HG03025 (cell line): ENCODE measurements around the gene PNPLA3.
A peak's percentile ranks its signal among the peaks of the same experiment; 100 is the strongest.

ENCODE experiments used
- ATAC-seq: cut with Tn5 transposase; IDR thresholded peaks from one replicate; pipeline ENCODE4 v1.9.1; 2021; ENCODE audit warnings: mild to moderate bottlenecking, moderate library complexity; ENCODE audit not compliant: unreplicated experiment, low FRiP score

Gene PNPLA3

DNA sequence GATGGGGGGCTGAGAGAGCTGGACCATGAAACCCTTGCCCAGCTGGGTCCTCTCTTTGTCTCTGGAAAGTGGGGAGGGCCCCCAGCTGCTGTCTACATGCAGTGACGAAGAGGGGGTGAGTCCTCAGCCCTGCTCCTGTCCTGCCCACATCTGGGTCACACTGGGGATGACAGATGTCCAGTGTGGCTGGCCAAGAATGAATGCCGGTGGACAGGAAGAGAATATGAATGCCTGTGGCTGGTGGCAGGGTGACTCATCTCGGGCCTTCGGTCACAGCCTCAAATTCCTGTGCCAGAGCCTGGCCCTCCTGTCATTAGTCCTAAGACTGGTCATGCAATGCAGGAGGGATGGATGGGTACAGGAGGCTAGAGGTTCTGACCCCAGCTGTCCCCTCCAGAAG is 2.2 kb upstream of the PNPLA3 start:
- ATAC-seq: no peak

DNA sequence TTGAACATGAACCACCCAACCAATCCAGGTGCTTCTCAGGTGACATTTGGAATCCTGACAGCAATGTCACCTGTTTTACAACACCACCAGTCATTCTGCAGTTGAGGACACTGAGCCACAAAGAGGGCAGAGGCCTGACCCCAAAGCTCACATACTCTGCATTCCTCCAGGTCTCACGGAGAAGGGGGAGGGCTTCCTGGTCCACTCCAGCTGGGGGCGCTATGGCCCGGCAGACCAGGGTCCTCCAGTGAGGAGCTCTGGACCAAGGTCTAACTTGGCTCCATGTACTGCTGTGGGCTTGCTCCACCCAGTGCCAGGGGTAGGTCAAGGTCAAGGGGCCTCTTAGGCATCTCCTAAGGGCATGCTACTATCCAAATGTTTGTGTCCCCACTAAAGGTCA is 1.5 kb upstream of the PNPLA3 start:
- no peak for ATAC-seq

DNA sequence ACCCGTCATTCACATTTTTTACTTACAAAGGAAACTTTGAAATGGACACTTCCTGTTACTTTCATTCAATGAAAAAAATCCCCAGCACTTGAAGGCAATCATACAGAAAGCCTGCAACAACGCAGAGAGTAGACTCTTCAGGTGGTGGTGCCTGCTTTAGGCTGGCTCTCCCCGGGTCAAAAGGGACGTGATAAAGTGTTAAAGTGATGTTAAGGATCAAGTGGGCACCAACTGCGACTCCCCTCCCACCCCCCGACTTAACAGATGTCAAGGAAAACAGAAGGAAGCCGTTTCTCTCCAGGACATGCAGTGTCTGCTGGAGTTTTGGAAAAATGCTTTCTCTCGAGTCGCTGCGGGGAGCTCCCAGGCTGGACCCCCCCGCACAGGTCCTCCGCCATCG is 414 bp upstream of the PNPLA3 start:
- no peak for ATAC-seq

DNA sequence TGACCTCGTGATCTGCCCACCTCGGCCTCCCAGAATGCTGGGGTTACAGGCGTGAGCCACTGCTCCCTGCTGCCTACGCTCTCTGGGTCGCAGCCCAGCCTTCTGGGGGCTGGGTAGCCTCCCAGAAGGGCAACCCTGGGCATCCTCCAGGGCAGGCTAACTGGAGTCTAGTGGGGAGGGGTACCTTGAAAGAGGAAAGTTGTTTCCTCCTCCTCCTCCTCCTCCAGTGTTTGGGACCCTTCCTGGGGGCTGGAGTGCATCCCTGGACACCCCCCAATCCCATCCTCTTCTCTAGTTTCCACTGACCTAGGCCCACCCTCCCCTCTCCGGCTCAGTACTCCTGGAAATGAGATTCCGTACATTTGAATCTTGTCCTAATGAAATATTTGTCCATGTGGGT is 1.3 kb downstream of the PNPLA3 start:
- ATAC-seq: no peak

DNA sequence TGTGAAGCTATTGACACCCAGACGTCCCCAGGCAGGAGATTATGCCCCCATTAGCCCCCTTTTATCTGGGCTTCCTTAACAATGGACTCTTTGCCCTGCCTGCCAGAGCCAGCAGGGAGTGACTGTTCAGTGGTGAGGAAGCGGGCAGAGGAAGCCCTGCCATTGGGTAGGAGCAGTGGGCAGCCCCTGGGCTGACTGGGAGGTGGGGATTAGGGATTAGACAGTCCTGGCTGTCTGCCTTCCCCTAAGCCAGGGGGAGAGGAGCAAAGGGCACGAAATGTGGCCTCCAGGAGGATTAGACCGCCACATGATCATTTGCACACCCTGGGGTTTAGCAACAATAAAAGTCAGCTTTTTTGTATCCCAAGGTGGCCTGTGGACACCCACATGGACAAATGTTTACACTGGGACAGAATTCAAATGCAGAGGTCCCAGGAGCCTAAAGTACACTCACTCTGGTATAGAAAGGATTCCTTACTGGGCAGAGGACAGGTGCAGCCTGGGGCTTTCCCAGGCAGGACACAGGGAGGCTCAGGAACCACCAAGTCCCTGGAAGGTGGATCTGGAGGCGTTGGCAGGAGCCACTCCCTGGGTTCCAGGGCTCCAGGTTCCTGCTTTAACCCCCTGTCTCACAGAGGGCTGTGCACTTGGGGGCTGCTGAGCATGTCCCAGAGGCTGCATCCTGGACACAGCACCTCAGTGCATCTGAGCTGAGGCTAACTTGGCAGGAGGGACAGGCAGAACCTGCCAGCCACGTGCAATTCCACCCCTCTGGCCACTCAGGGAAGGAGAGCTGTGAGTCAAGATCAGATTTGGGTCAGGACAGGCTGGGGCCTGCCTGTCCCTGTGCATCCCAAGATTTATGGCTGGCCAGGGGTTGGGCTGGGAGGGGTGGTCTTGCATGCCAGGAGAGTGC is 2.1 kb downstream of the PNPLA3 start:
- no peak for ATAC-seq

DNA sequence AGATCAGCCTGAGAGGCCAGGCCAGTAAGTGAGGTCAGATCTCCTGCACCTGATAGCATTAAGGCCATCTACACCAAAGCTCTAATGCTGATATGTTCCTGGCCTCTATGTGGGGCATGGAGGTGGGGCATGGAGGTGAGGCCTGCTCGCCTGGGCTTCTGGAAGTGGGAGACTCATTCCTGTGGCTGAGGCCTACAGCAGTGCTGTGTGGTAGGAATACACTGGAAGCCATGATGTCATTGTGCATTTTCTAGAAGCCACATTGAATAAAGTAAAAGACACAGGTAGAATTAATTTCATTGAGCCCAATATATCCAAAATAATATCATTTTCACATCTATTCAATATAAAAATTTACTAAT is 2.7 kb downstream of the PNPLA3 start:
- ATAC-seq: no peak

DNA sequence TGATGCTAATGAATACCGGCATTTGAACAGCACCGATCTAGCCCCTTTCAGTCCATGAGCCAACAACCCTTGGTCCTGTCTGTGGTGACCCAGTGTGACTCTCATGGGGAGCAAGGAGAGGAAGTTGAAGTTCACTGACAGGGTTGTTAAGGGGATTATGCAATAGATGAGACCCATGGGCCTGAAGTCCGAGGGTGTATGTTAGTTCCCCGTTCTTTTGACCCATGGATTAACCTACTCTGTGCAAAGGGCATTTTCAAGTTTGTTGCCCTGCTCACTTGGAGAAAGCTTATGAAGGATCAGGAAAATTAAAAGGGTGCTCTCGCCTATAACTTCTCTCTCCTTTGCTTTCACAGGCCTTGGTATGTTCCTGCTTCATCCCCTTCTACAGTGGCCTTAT is 4.9 kb downstream of the PNPLA3 start:
- no peak for ATAC-seq

DNA sequence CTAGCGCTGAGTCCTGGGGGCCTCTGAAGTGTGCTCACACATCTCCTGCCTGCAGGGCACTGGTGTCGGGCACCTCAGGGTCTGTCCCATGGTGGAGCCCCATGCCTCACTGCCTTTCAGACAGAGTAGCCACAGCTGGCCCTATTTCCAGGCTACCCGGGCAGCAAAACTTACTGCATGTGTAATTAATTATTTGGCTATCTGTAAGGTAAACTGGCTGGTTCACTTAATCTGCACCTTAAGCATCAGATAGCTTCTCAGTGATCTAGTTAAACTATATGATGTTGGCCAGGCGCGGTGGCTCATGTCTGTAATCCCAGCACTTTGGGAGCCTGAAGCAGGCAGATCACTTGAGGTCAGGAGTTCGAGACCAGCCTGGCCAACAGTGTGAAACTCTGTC is 5.3 kb downstream of the PNPLA3 start:
- ATAC-seq: no peak

DNA sequence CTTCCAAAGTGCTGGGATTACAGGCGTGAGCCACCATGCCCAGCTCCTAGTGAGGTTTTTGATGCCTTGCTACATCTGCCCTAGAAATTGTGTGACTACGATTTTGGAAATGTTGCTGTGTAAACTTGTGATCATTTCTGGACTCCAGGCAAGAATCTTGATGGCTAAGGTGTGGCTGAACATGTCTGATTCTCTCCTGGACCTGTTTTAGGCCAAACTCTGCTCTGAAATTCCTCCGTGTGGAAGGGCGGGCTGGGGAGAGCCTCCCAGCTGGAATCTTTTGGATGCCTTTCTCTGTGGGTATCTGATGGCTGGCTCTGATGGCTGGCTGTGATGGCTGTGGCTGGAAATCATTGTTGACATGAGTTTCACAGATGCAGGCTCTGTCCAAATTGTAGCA is 8.2 kb downstream of the PNPLA3 start:
- ATAC-seq: no peak

DNA sequence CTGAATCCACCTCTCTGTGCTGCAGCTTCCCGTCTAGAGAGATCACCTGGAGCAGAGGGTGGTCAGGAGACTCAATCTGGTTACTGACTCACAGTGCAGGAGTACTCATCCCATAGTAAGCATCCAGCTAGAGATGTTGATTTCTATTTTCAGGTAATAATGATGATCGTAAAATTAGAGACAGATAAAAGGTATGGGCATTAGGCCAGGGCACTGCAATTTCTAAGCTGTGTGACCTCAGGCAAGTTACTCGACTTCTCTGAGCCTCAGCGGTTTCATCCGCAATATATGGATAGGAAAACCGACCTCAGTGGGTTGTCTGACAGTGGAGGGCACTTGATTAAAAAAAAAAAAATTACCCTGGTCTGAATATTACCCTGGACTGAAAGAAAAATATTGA is 17.8 kb downstream of the PNPLA3 start:
- no peak for ATAC-seq

DNA sequence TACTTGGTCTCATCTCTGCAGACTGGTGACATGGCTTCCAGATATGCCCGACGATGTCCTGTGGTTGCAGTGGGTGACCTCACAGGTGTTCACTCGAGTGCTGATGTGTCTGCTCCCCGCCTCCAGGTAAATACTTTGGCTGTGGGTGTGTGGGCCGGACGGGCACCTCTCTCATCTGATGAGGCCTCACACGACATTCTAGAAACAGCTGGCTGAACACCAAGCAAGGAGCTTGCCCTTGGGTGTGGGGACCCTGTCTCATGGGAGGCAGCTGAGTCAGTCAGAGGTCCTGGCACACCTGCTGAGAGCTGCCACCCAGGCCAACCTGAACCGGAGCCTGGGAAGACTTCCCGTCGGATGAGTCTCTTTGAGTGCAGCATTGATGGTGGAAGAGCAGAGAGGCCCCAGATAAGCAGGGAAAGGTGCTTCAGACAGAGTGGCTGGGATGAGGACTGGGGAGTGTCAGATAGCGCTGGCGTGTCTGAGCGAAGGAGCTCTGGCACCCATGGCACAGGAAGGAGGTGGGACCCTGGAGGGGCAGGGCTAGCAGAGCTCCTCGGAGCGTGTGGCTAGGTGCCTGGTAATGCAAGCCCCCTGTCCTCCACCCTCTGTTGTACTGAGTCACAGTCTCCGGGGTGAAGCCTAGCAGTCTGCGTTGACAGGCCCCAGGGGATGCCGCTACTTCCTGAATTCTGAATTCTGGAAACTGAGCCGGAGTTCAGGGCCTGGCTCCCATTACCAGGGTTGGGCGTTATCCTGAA is 21.2 kb downstream of the PNPLA3 start:
- no peak for ATAC-seq

DNA sequence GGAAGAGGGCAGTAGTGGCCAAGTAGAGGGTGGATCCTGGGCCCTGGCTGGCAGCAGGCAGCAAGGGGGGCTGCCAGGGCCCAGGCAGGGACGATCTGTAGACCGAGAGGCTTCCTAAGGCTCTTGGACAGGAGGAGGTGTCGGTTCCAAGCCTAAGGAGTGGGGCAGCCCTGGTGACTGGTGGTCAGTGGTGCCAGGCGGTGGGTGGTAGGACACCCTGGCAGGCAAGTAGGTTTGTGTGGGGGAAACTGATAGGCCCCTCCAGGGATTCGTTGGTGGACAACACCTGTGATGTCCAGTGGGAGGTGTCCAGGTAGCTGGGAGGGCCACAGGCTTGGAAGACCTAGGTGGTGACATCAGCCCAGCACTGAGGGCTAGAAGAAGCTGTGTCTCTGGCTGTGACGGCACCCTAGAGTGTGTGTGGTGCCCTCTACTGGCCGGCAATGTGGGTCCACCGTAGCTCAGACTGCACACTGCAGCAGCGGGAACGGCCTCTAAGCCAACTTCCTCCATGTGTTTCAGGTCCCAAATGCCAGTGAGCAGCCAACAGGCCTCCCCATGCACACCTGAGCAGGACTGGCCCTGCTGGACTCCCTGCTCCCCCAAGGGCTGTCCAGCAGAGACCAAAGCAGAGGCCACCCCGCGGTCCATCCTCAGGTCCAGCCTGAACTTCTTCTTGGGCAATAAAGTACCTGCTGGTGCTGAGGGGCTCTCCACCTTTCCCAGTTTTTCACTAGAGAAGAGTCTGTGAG is 22.2 kb downstream of the PNPLA3 start:
- ATAC-seq: no peak

DNA sequence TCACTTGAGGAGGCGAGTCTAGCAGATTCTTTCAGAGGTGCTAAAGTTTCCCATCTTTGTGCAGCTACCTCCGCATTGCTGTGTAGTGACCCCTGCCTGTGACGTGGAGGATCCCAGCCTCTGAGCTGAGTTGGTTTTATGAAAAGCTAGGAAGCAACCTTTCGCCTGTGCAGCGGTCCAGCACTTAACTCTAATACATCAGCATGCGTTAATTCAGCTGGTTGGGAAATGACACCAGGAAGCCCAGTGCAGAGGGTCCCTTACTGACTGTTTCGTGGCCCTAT is 22.7 kb downstream of the PNPLA3 start:
- no peak for ATAC-seq

DNA sequence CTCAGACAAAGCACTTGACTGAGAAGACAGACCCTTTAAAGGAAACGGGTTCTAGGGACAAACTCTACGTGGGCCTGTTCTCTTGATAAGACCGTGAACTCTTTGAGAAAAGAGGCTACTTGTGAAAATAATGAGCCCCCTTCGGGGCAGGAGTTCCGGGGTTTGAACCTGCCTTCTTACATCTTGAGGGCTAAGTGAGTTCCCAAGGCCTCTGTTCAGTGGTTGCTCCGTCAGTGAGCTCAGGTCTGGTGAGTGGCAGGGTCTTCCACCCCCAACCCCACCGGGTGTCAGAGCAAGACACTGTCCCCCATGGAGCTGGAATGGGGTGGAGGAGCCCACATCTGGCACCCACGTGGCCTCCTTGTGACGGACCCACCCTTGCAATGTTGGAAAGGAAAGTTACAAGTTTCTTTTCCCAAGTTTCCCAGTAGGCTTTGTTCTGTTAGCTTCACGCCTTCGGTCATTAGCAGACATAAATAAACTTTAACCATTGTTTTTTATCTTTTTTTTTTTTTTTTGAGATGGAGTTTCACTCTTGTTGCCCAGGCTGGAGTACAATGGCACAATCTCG is 25.3 kb downstream of the PNPLA3 start:
- ATAC-seq: no peak

DNA sequence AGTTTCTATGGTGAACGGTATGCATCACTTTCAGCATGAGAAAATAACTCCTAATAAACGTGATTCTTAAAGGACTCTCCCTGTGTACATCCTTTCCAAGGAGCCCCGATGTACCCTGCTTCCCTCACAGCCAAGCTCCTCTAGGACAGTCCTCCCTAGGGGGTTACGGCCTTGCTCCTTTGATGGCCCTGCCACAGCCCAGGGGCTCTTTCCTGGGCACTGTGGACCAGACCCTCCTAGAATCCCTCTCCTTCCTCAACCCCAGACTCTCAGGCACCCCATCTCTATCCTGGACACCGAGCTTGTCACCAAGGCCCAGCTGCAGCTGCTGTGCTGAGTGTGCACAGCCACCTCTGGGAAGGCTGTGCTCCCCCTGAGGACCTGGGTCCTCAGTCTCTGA is 27.8 kb downstream of the PNPLA3 start:
- no peak for ATAC-seq

DNA sequence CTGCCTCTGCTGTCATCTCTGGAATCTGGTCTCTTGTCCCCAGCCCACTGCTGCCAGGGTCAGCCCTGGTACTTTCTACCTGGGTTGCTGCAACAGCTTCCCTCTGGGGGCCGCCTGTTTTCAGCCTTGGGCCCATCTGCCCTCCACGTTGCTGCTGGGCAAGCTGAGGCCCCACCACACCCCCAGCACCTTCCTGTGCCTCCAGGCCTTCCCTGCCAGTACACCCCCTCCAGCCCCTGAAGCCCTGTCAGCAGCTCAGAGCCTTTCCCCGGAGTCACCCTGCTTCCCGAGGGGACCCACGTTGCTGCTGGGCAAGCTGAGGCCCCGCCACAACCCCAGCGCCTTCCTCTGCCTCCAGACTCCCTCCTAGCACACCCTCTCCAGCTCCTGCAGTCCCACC is 28.4 kb downstream of the PNPLA3 start:
- ATAC-seq: no peak

DNA sequence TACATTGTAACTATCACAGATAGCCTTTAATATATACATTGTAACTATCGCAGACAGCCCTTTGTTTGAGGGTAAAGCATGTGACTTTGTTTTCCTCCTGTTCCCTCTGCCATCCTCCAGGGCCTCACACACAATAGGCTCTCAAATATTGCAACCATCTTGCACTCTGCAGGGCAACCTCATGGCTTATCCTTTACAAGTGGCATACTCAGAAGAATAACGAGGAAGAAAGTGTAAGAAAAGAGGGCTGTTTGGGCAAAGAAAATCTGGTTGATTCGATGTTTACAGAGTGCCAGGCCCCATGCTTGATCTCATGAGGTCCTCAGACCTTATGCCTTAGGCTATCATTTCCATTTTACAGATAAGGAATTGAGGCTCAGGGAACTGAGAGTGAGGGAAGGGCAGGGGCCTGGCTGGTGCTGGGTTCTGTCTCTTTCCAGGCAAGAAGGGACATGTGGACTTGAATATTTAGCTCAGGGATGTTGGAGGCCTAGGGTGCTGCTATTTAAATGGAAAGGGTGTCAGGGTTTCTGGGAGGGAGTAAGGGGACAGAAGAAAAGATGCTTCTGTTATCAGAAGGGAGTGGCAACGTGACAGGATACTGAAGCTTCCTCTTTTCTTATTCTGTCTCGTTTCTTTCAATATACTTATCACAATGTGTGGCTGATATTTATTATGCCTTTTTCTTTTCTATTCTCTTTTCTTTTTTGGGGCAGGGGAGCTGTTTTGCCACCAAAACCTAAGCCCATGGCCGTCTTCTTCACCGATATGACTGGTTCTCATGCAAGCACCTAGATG is 30.6 kb downstream of the PNPLA3 start:
- ATAC-seq: no peak

DNA sequence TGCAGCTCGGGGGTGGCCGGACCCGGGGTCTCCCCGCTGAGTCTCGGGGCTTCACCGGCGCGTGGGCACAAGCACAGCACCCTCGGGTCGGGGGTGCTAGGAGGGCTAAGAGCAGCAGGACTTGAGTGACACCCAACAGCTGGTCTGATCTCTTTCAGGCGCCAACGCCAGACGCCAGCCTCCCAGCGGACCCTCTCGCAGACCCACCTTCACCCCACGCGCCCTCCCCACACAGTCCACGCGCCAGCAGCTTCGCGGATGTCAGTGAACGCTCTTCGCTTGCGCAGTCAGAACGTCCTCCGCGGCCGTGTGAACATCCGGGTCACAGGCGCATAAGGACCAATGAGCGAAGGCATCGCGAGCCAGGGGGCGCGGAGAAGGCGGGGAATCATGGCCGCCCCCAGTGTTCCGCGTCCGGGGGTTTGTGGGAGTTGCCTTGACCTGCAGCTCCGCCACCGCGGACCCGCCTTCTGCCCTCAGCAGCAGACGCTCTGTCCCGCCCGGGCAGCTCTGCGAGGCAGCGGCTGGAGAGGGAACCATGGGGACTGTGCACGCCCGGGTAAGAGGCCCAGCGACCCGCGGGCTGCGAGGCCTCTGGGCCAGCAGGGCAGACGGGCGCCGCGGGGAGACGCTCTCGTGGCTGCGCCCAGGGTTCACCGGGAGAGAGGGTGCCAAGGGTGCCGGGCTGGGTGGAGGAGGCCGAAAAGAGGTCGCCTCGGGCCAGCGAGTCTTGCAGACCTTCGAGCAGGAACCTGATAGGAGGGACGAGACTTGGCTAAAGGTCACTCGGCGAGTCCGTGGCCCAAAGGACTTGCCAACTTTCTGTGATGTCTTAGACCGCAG is 31.7 kb downstream of the PNPLA3 start, which contains the start of gene SAMM50:
TSS of gene SAMM50 (plus strand) at position 403 of the 843 bp plus-strand sequence. CDS start at position 539, 136 bp downstream.
- ATAC-seq: peak; percentile 85
